DOHH2 (cell line): ENCODE results near the gene COL26A1.

Experiments used
- CTCF ChIP-seq: fragments of 200-600 bp; sonication (generic); IDR thresholded peaks from one replicate; pipeline ENCODE4 v1.5.1; 2014; ENCODE audit warnings: antibody characterized with exemption, mild to moderate bottlenecking, low read depth, low read length; ENCODE audit not compliant: poor library complexity, severe bottlenecking
- EZH2phosphoT487 ChIP-seq: fragments of 200-600 bp; sonication (generic); IDR thresholded peaks from 2 replicates; pipeline ENCODE4 v1.6.1; 2017; ENCODE audit warnings: borderline replicate concordance, mild to moderate bottlenecking, antibody characterized with exemption, low read length, moderate library complexity, mixed read lengths

GRCh38 chr7:101575168-101575567, 212.5 kb downstream of the COL26A1 start:
- TF ChIP-seq CTCF (no peak), EZH2phosphoT487 (no peak)
